HepG2 (cell line): ENCODE data around the gene ADAM19. TPM values are rescaled to one million over a fixed set of nuclear protein-coding genes. Genes with fewer than 3 reads are reported as not detected.

Experiments used
- ATAC-seq: fragments of 200-7000 bp; cut with Tn5 transposase; 3 replicates; pipeline ENCODE4 v1.9.1; 2020; ENCODE audit warnings: mild to moderate bottlenecking, moderate library complexity
- BruUV-seq: library from RNA; stranded (reverse); fragments of 400-500 nt; replicated peaks from 2 replicates; lab custom pipeline; 2021; lab: Mats Ljungman, UMichigan
- CTCF ChIA-PET: fragments of 300-600 bp; formaldehyde crosslinking; extraction: SDS; loops from one replicate; lab custom pipeline; 2021; ENCODE audit warnings: low total read pairs, inconsistent platforms, low intra/inter-chr PET ratio; lab: Yijun Ruan, JAX
- POLR2A ChIA-PET: fragments of 350-600 bp; sonication (Branson Sonifier 250); formaldehyde crosslinking; loops from one replicate; lab custom pipeline; 2020; ENCODE audit warnings: antibody characterized with exemption, inconsistent platforms; lab: Yijun Ruan, JAX
- DNase-seq: peaks from one replicate; pipeline ENCODE4 v3.0.0-alpha.2; 2015; ENCODE audit warnings: low spot score
- FAIRE-seq: peaks from 3 replicates; lab custom pipeline; 2011; peaks lifted over from hg19 to GRCh38; lab: Jason Lieb, UNC
- H2AFZ ChIP-seq: one replicate; pipeline ENCODE4 v1.6.1; 2011; ENCODE audit warnings: low read length, inconsistent platforms
- H3K27ac ChIP-seq: fragments of 300-600 bp; 3 replicates; pipeline ENCODE4 v1.8.0; 2011; ENCODE audit warnings: mixed run types, mild to moderate bottlenecking, mixed read lengths, low read length, inconsistent platforms; ENCODE audit not compliant: insufficient read depth; ENCODE audit errors: extremely low read length
- H3K27me3 ChIP-seq, 2 experiments: fragments of 200-600 bp in 1 of 2; 2 replicates in 1 of 2; 3 replicates in 1 of 2; pipeline versions ENCODE4 v1.6.0 to v1.8.0; 2011; ENCODE audit warnings: low read length in 2 of 2, mild to moderate bottlenecking in 2 of 2, moderate library complexity in 2 of 2, inconsistent platforms in 1 of 2; ENCODE audit not compliant: insufficient read depth in 2 of 2, control insufficient read depth in 1 of 2
- H3K36me3 ChIP-seq, 2 experiments: fragments of 200-600 bp in 1 of 2; replicated peaks in 1 of 2; 2 replicates in 1 of 2; 3 replicates in 1 of 2; pipeline versions ENCODE4 v1.5.1 to v1.8.0; 2011; ENCODE audit warnings: low read length in 2 of 2, inconsistent platforms in 1 of 2; ENCODE audit not compliant: insufficient read depth in 2 of 2, control insufficient read depth in 1 of 2
- H3K4me1 ChIP-seq: 2 replicates; pipeline ENCODE4 v1.5.1; 2012; ENCODE audit warnings: low read length, inconsistent platforms; ENCODE audit not compliant: insufficient read depth
- H3K4me2 ChIP-seq: 2 replicates; pipeline ENCODE4 v1.6.0; 2011; ENCODE audit warnings: low read depth, low read length, inconsistent platforms
- H3K4me3 ChIP-seq, 3 experiments: fragments of 200-600 bp in 1 of 3; sonication (generic), shearing (Covaris generic) in 1 of 3; replicated peaks in 1 of 3; 2 replicates each; pipeline ENCODE4 v1.5.1; 2011 to 2016; ENCODE audit warnings: low read length in 3 of 3, inconsistent platforms in 2 of 3, low read depth in 2 of 3, mild to moderate bottlenecking in 2 of 3, control low read depth in 1 of 3, mixed read lengths in 1 of 3; ENCODE audit not compliant: insufficient read depth in 1 of 3
- H3K79me2 ChIP-seq: one replicate; pipeline ENCODE4 v1.6.1; 2011; ENCODE audit warnings: low read length, inconsistent platforms; ENCODE audit not compliant: insufficient read depth
- H3K9ac ChIP-seq: 2 replicates; pipeline ENCODE4 v1.6.0; 2011; ENCODE audit warnings: mild to moderate bottlenecking, low read depth, low read length, inconsistent platforms; ENCODE audit not compliant: insufficient read depth
- H3K9me3 ChIP-seq: 2 replicates; pipeline ENCODE4 v1.5.1; 2012; ENCODE audit warnings: mild to moderate bottlenecking, low read length
- H4K20me1 ChIP-seq: 2 replicates; pipeline ENCODE4 v1.6.0; 2011; ENCODE audit warnings: inconsistent platforms, mild to moderate bottlenecking, low read length, moderate library complexity; ENCODE audit not compliant: insufficient read depth
- ARID2 ChIP-seq: sonication (generic); formaldehyde crosslinking; IDR thresholded peaks from 2 replicates; pipeline ENCODE4 v1.8.1; 2022; ENCODE audit warnings: mild to moderate bottlenecking, missing genetic modification reagents, borderline replicate concordance
- CEBPG ChIP-seq: IDR thresholded peaks from 2 replicates; pipeline ENCODE4 v1.6.1; 2016
- CREB1 ChIP-seq, 2 experiments: fragments of 450-650 bp in 1 of 2; IDR thresholded peaks; 2 replicates each; pipeline ENCODE4 v1.6.1; 2016 to 2017; ENCODE audit warnings: control low read depth in 1 of 2, mild to moderate bottlenecking in 1 of 2, missing compliant biosample characterization in 1 of 2, missing genetic modification characterization in 1 of 2
- HIVEP1 ChIP-seq: sonication (generic); formaldehyde crosslinking; IDR thresholded peaks from 2 replicates; pipeline ENCODE4 v1.4.0; 2020; ENCODE audit warnings: mild to moderate bottlenecking, missing genetic modification reagents
- HOXA5 ChIP-seq: sonication (generic); formaldehyde crosslinking; IDR thresholded peaks from 2 replicates; pipeline ENCODE4 v1.4.0; 2020; ENCODE audit warnings: missing genetic modification reagents
- MED1 ChIP-seq: sonication (generic); formaldehyde crosslinking; IDR thresholded peaks from 2 replicates; pipeline ENCODE4 v1.4.0; 2020; ENCODE audit warnings: missing genetic modification reagents
- MED13 ChIP-seq: sonication (generic); formaldehyde crosslinking; IDR thresholded peaks from 2 replicates; pipeline ENCODE4 v1.5.0; 2020; ENCODE audit warnings: missing genetic modification reagents
- SMAD9 ChIP-seq: sonication (generic); formaldehyde crosslinking; IDR thresholded peaks from 2 replicates; pipeline ENCODE4 v1.5.1; 2020; ENCODE audit warnings: mild to moderate bottlenecking, missing genetic modification reagents
- SRSF9 ChIP-seq: fragments of 200-400 bp; formaldehyde crosslinking; IDR thresholded peaks from 2 replicates; pipeline ENCODE4 v1.6.1; 2018; ENCODE audit warnings: borderline replicate concordance, mild to moderate bottlenecking, low read depth, low read length; ENCODE audit not compliant: insufficient read depth, poor library complexity, severe bottlenecking
- ZNF354B ChIP-seq: sonication (generic); formaldehyde crosslinking; IDR thresholded peaks from 2 replicates; pipeline ENCODE4 v1.8.0; 2022; ENCODE audit warnings: mild to moderate bottlenecking, missing genetic modification reagents
- ZNF430 ChIP-seq: sonication (generic); formaldehyde crosslinking; IDR thresholded peaks from 2 replicates; pipeline ENCODE4 v1.9.0; 2021; ENCODE audit warnings: mild to moderate bottlenecking, missing genetic modification reagents
- ZNF577 ChIP-seq: sonication (generic); formaldehyde crosslinking; IDR thresholded peaks from 2 replicates; pipeline ENCODE4 v1.4.0; 2020; ENCODE audit warnings: mild to moderate bottlenecking, low read depth, missing genetic modification reagents, borderline replicate concordance
- WGBS: methylation state at CpG from one replicate; pipeline ENCODE4 v1.1.6; 2017; ENCODE audit warnings: low lambda C conversion rate; 5-methylcytosine and 5-hydroxymethylcytosine counted together
- in situ Hi-C: cut with HindIII; loops from 2 replicates; pipeline ENCODE4 v1.10.0; 2017; ENCODE audit warnings: low pct_unique_long_range_greater_than_20kb; ENCODE audit not compliant: extremely low pct_ligation_motif_present
- intact Hi-C: fragments of 100-400 bp; cut with micrococcal nuclease; formaldehyde crosslinking; loops from one replicate; pipeline ENCODE4 v1.10.0; 2022; ENCODE audit not compliant: unreplicated experiment
- polyA plus RNA-seq, 8 experiments: library from polyadenylated mRNA; depleted of rRNA in 3 of 8; stranded (reverse) in 7 of 8; unstranded in 1 of 8; fragments of >200 nt; fragmentation: Illumina TruSeq in 4 of 8; extraction: Trizol in 4 of 8; gene quantifications; 2 replicates each; pipeline versions ENCODE4 v1.2.1 to v1.2.3, GENCODE V29; 2011 to 2016; ENCODE audit warnings: low read depth in 4 of 8, missing spikeins in 1 of 8, mixed read lengths in 1 of 8; ENCODE audit not compliant: insufficient read depth in 1 of 8
- total RNA-seq, 5 experiments: library from RNA; depleted of rRNA; stranded (reverse); fragments of >200 nt; fragmentation: Illumina TruSeq; extraction: Trizol; gene quantifications; 2 replicates each; pipeline ENCODE4 v1.2.3, GENCODE V29; 2016; ENCODE audit warnings: low read depth in 1 of 5
- TF ChIP-seq, protein P1 (sequence below): sonication (generic); formaldehyde crosslinking; IDR thresholded peaks from 2 replicates; pipeline ENCODE4 v1.5.0; 2020; ENCODE audit warnings: mild to moderate bottlenecking, missing genetic modification reagents, moderate library complexity
- TF ChIP-seq, protein P2 (sequence below): sonication (generic); formaldehyde crosslinking; IDR thresholded peaks from 2 replicates; pipeline ENCODE4 v1.8.0; 2022; ENCODE audit warnings: missing genetic modification reagents, mild to moderate bottlenecking, moderate library complexity, borderline replicate concordance

The ADAM19 gene
- total and polyA plus RNA-seq, 2 of the 13 experiments (the other 11 are each of a cell fraction or from before 2014, with no cell fraction given) = 0.38 to 0.74 TPM

DNA sequence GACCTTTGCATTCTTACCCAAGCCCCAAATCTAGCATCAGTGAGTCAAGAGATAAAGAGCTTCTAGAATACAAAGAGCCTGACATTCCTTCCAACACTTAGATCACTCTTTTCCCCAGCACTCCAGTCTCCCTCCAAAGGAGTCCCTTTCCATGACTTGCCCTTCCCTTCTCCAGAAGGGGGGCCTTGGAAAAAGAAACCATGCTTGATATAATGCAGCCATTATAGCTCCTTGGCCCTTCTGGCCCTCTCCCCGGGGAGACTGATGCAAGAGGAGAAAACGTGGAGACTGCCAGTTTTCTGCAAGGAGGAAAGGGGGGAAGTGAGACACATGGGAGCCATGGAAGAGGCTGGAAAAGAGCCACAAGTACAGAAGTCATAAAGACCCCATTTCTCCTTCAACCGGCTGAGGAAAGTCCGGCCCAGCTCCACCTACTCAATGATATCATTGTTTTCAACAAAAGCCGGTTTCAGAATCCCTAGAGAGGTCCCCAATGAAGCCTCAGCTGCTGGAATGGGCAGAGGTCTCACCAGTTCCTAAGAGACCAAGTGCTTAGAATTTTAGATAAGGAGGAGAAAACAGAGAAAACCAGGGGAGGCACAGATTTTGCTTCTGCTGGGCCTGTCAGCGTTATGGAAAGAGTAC, 29.0 kb downstream of the ADAM19 start:
- Histone ChIP-seq H3K9me3 (no peaks in the 10 kb centered on the region), H4K20me1 (no peaks in the 10 kb centered on the region), H3K36me3 (no peaks in the 10 kb centered on the region), H3K27me3 (peaks cover 0 to 1% of the 10 kb centered on the region in 2 experiments; a peak in 1 of 5 replicates), H3K4me3 (no peak overlapping the region), H3K9ac (no peak overlapping the region), H3K27ac (no peak overlapping the region), H3K4me2 (no peak overlapping the region), H3K79me2 (no peaks in the 10 kb centered on the region), H2AFZ (no peak overlapping the region), H3K4me1 (0 out of 2 replicates have a peak, but pooled peaks cover 13% of the 10 kb centered on the region)
- in situ Hi-C loops (no loop called here), intact Hi-C loops (no loop called here)
- ChIA-PET POLR2A (no interaction called here), CTCF (no interaction called here)
- DNase-seq (no peak), ATAC-seq (no peak), FAIRE-seq (no peak)
- BruUV-seq = no TSS peak
- TF ChIP-seq CREB1 (IDR thresholded peaks at IDR 0.05) (no peak), CREB1 (CRISPR knock-in tag; IDR thresholded peaks at IDR 0.05) (no peak)
- WGBS = 57% methylated on average over 6 of the region's 6 CpGs

DNA sequence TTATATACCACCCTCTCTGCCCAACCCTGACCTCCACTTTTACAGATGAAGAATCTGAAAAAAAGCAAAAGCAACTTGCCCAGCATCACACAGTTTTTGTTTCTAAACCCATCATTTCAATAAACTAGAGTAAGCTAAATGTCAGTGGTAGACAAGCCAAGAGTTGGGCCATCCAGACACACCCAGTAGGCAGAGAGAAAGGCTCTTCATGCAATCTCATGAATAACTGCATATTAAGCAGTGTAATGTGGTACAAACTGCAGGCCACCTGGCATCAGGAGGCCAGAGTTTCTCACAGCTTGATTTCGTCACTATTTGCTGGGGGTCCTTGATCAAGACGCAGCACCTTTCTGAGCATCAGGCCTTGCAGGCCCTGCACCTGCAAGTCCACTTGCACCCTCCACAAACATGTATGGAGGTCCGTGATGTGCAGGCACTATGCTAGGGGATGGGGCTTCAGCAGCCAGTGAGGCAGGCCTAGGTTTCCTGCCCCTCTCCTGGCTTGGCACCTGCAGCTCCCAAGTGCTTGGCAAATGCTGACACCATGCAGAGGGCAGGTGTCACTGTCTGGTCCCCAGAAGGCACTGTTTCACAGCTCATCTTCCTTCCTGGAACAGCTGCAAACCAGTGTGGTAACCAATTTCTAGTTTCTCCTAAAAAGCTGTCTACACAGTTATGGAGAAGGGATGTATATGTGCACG, 29.8 kb downstream of the ADAM19 start:
- H3K9me3 ChIP-seq = no peaks in the 10 kb centered on the region
- H3K4me1 ChIP-seq = 0 out of 2 replicates have a peak, but pooled peaks cover 13% of the 10 kb centered on the region
- no peaks in the 10 kb centered on the region for H4K20me1 ChIP-seq
- no peak for FAIRE-seq
- TF ChIP-seq, protein P1, sequence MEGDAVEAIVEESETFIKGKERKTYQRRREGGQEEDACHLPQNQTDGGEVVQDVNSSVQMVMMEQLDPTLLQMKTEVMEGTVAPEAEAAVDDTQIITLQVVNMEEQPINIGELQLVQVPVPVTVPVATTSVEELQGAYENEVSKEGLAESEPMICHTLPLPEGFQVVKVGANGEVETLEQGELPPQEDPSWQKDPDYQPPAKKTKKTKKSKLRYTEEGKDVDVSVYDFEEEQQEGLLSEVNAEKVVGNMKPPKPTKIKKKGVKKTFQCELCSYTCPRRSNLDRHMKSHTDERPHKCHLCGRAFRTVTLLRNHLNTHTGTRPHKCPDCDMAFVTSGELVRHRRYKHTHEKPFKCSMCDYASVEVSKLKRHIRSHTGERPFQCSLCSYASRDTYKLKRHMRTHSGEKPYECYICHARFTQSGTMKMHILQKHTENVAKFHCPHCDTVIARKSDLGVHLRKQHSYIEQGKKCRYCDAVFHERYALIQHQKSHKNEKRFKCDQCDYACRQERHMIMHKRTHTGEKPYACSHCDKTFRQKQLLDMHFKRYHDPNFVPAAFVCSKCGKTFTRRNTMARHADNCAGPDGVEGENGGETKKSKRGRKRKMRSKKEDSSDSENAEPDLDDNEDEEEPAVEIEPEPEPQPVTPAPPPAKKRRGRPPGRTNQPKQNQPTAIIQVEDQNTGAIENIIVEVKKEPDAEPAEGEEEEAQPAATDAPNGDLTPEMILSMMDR = no peak
- TF ChIP-seq SRSF9 (no peak), CEBPG (no peak), ZNF577 (CRISPR knock-in tag) (no peak), ARID2 (CRISPR knock-in tag) (no peak), HIVEP1 (CRISPR knock-in tag) (no peak), ZNF430 (CRISPR knock-in tag) (no peak), ZNF354B (CRISPR knock-in tag) (no peak), MED1 (CRISPR knock-in tag) (no peak), MED13 (CRISPR knock-in tag) (no peak), HOXA5 (CRISPR knock-in tag) (no peak), SMAD9 (no peak)
- TF ChIP-seq, protein P2, sequence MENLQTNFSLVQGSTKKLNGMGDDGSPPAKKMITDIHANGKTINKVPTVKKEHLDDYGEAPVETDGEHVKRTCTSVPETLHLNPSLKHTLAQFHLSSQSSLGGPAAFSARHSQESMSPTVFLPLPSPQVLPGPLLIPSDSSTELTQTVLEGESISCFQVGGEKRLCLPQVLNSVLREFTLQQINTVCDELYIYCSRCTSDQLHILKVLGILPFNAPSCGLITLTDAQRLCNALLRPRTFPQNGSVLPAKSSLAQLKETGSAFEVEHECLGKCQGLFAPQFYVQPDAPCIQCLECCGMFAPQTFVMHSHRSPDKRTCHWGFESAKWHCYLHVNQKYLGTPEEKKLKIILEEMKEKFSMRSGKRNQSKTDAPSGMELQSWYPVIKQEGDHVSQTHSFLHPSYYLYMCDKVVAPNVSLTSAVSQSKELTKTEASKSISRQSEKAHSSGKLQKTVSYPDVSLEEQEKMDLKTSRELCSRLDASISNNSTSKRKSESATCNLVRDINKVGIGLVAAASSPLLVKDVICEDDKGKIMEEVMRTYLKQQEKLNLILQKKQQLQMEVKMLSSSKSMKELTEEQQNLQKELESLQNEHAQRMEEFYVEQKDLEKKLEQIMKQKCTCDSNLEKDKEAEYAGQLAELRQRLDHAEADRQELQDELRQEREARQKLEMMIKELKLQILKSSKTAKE = no peak
- no peak overlapping the region for H3K9ac ChIP-seq
- intact Hi-C loops = no loop called here
- WGBS = 100% methylated on average over 1 of the region's 4 CpGs
- H3K27ac ChIP-seq = no peak overlapping the region
- CTCF ChIA-PET = no interaction called here
- H3K79me2 ChIP-seq = no peaks in the 10 kb centered on the region
- H3K4me3 ChIP-seq = no peak overlapping the region
- no peaks in the 10 kb centered on the region for H3K36me3 ChIP-seq
- in situ Hi-C loops = no loop called here
- peaks cover 0 to 1% of the 10 kb centered on the region in 2 experiments; a peak in 1 of 5 replicates for H3K27me3 ChIP-seq
- POLR2A ChIA-PET = no interaction called here
- BruUV-seq = no TSS peak
- no peak overlapping the region for H3K4me2 ChIP-seq
- ATAC-seq = no peak
- DNase-seq = no peak
- H2AFZ ChIP-seq = no peak overlapping the region
